Mesenteric fat pad (tissue), 1 donor: ENCODE data around the gene CATSPERB. TPM values are rescaled to one million over a fixed set of nuclear protein-coding genes. Genes with fewer than 3 reads are reported as not detected.
"Not testable (repeated sequence)": the region's sequence is repeated elsewhere in the genome, so short reads cannot be mapped to it uniquely, and the experiment has no call there.

Experiments used
- DNase-seq: peaks from one replicate; pipeline ENCODE4 v3.0.0-alpha.2; 2020; ENCODE audit warnings: low spot score
- long read RNA-seq: library from polyadenylated mRNA; unstranded; transcript quantifications from one replicate; pipeline ENCODE4 v2.0.0, GENCODE V29; 2020
- total RNA-seq: library from RNA; stranded (reverse); fragmentation: NEBNext Ultra II Directional; extraction: Animal tissue kit (Norgen Biotek cat#: 25700); gene quantifications from one replicate; pipeline ENCODE4 v1.2.1, GENCODE V29; 2021
- donor health status: DM: yes; HTN: yes; CAD: no.

Gene CATSPERB
- 2.0 TPM for total RNA-seq
- long read RNA-seq: 0 reads

GRCh38 chr14:91731986-91732385 lies at the start of gene CATSPERB:
Gene CATSPERB, minus strand, starts transcription at chr14:91732086. Its CDS starts 2,607 bp downstream, at chr14:91729479.
- DNase-seq: no peak

- DNase-seq: no peak
Measured at GRCh38 chr14:91780452-91780851, 48.6 kb upstream of the CATSPERB start.

GRCh38 chr14:91778217-91778616 lies 46.3 kb upstream of the CATSPERB start:
- no peak for DNase-seq

GRCh38 chr14:91774140-91775096 lies 42.5 kb upstream of the CATSPERB start:
- DNase-seq: no peak

- DNase-seq: no peak
Measured at GRCh38 chr14:91770185-91770584, 38.3 kb upstream of the CATSPERB start.

GRCh38 chr14:91755570-91756295 lies 23.8 kb upstream of the CATSPERB start:
- DNase-seq: no peak

GRCh38 chr14:91754819-91755218 lies 22.9 kb upstream of the CATSPERB start:
- DNase-seq: no peak

- no peak for DNase-seq
Measured at GRCh38 chr14:91754185-91754584, 22.3 kb upstream of the CATSPERB start.

- DNase-seq: no peak
Measured at GRCh38 chr14:91753501-91754128, 21.7 kb upstream of the CATSPERB start.

- no peak for DNase-seq
Measured at GRCh38 chr14:91752961-91753360, 21.1 kb upstream of the CATSPERB start.

- no peak for DNase-seq
Measured at GRCh38 chr14:91751719-91752118, 19.8 kb upstream of the CATSPERB start.

- DNase-seq: no peak
Measured at GRCh38 chr14:91750634-91751198, 18.8 kb upstream of the CATSPERB start.

GRCh38 chr14:91749868-91750267 lies 18.0 kb upstream of the CATSPERB start:
- no peak for DNase-seq

- no peak for DNase-seq
Measured at GRCh38 chr14:91748049-91748448, 16.2 kb upstream of the CATSPERB start.

GRCh38 chr14:91745344-91745743 lies 13.5 kb upstream of the CATSPERB start:
- no peak for DNase-seq

GRCh38 chr14:91744068-91744480 lies 12.2 kb upstream of the CATSPERB start:
- DNase-seq: no peak

GRCh38 chr14:91743305-91743653 lies 11.4 kb upstream of the CATSPERB start:
- DNase-seq: no peak

- no peak for DNase-seq
Measured at GRCh38 chr14:91742621-91743304, 10.9 kb upstream of the CATSPERB start.

- DNase-seq: not testable (repeated sequence)
Measured at GRCh38 chr14:91739867-91740266, 8.0 kb upstream of the CATSPERB start.

- DNase-seq: no peak
Measured at GRCh38 chr14:91737619-91738018, 5.7 kb upstream of the CATSPERB start.
